ENCODE data around the gene CEMIP2.

- no peak for TF ChIP-seq CTCF (IDR thresholded peaks at IDR 0.05)
- no peak for TF ChIP-seq POLR2A (IDR thresholded peaks at IDR 0.05)
- no peak for TF ChIP-seq POLR2AphosphoS5 (IDR thresholded peaks at IDR 0.05)
Measured at GRCh38 chr9:71684566-71684965, 83.7 kb downstream of the CEMIP2 start.
